Type B pancreatic cell (in vitro differentiated cells): Measurements from ENCODE around the gene POU5F1. TPM values are rescaled to one million over a fixed set of nuclear protein-coding genes. Genes with fewer than 3 reads are reported as not detected.

Experiments
- DNase-seq: peaks from one replicate; pipeline ENCODE4 v3.0.0; 2021; ENCODE audit warnings: mixed read lengths; ENCODE audit not compliant: unreplicated experiment; ENCODE audit errors: extremely low spot score
- H3K27ac Mint-ChIP-seq: 2 replicates; pipeline ENCODE4 v1.8.0; 2021; ENCODE audit warnings: mild to moderate bottlenecking, mixed read lengths
- H3K27me3 Mint-ChIP-seq: 2 replicates; pipeline ENCODE4 v1.8.0; 2021; ENCODE audit warnings: mixed read lengths
- H3K36me3 Mint-ChIP-seq: 2 replicates; pipeline ENCODE4 v1.8.0; 2021; ENCODE audit warnings: mixed read lengths
- H3K4me1 Mint-ChIP-seq: one replicate; pipeline ENCODE4 v1.8.0; 2021; ENCODE audit warnings: mixed read lengths; ENCODE audit not compliant: unreplicated experiment
- H3K4me3 Mint-ChIP-seq: 2 replicates; pipeline ENCODE4 v1.8.0; 2021; ENCODE audit warnings: mild to moderate bottlenecking, mixed read lengths
- H3K9me3 Mint-ChIP-seq: 2 replicates; pipeline ENCODE4 v1.8.0; 2021; ENCODE audit warnings: mixed read lengths
- total RNA-seq: library from RNA; stranded (reverse); gene quantifications from 2 replicates; pipeline ENCODE4 v1.2.1, GENCODE V29; 2021; ENCODE audit warnings: low replicate concordance
- TF ChIP-seq, protein P1 (sequence below): fragments of 200-600 bp; sonication (generic); conservative IDR thresholded peaks from 2 replicates; pipeline ENCODE4 v1.5.0; 2021; ENCODE audit warnings: antibody characterized with exemption, mild to moderate bottlenecking

POU5F1 gene
- total RNA-seq, 1 donor from 2014 or later = not detected

- H3K36me3 Mint-ChIP-seq = no peaks in the 10 kb centered on the region
- peaks cover 54% of the 10 kb centered on the region for H3K27me3 Mint-ChIP-seq
- H3K4me1 Mint-ChIP-seq = no peaks in the 10 kb centered on the region
- H3K4me3 Mint-ChIP-seq = no peak overlapping the region
- no peak overlapping the region for H3K27ac Mint-ChIP-seq
- TF ChIP-seq, protein P1, sequence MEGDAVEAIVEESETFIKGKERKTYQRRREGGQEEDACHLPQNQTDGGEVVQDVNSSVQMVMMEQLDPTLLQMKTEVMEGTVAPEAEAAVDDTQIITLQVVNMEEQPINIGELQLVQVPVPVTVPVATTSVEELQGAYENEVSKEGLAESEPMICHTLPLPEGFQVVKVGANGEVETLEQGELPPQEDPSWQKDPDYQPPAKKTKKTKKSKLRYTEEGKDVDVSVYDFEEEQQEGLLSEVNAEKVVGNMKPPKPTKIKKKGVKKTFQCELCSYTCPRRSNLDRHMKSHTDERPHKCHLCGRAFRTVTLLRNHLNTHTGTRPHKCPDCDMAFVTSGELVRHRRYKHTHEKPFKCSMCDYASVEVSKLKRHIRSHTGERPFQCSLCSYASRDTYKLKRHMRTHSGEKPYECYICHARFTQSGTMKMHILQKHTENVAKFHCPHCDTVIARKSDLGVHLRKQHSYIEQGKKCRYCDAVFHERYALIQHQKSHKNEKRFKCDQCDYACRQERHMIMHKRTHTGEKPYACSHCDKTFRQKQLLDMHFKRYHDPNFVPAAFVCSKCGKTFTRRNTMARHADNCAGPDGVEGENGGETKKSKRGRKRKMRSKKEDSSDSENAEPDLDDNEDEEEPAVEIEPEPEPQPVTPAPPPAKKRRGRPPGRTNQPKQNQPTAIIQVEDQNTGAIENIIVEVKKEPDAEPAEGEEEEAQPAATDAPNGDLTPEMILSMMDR = no peak
- no peaks in the 10 kb centered on the region for H3K9me3 Mint-ChIP-seq
- DNase-seq = no peak
Observed at GRCh38 chr6:31116661-31117385, 53.7 kb downstream of the POU5F1 start.

- Mint-ChIP-seq H3K4me1 (no peaks in the 10 kb centered on the region), H3K27me3 (peaks cover 52% of the 10 kb centered on the region), H3K36me3 (no peaks in the 10 kb centered on the region), H3K27ac (no peak overlapping the region), H3K4me3 (no peak overlapping the region), H3K9me3 (no peaks in the 10 kb centered on the region)
- TF ChIP-seq, protein P1 = no peak
- no peak for DNase-seq
Observed at GRCh38 chr6:31115941-31116560, 54.4 kb downstream of the POU5F1 start.

DNA sequence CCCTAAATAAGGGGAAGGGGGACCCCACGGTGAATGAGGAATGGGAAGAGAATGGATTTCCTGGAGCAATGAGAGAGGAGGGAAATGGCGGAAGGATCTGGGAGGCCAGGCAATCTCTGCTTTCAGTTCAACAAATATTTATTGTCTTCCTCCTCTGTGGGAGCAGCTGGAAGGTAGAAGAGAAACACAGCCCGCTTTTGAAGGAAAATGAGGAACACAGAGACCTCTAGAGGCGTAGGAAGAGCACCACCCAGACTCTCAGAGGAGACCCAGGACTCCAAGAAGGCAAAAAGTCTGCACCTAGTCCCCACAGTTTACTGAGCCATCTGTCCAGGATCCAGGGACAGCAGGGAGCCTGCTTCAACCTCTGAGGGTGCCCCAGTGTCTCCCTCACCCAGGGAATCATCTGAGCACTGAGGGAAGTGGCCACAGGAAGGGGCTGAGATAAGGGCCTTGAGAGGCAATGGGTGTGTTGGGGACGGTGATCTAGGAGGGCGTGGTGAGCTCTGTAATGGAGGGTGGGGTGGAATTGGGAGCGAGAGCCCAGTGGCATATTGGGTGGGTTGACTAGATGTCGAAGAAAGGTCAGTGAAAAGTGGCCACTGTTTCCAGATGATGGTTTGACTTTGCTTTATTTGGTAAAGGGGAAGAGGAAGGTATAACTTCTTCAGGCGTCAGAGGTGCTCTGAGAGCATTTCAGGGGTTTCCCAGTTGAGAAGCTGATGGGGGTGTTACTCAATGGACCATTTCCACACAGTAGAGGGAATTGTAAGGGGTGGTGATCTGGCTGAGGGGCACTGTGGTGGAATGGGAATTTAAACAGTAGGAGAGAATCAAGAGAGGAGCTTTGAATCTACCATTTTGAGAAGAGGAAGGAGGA is 55.3 kb downstream of the POU5F1 start:
- no peaks in the 10 kb centered on the region for H3K4me1 Mint-ChIP-seq
- H3K27ac Mint-ChIP-seq = no peak overlapping the region
- no peaks in the 10 kb centered on the region for H3K36me3 Mint-ChIP-seq
- no peak for DNase-seq
- H3K9me3 Mint-ChIP-seq = no peaks in the 10 kb centered on the region
- peaks cover 60% of the 10 kb centered on the region for H3K27me3 Mint-ChIP-seq
- H3K4me3 Mint-ChIP-seq = no peak overlapping the region
- TF ChIP-seq, protein P1 = no peak

- Mint-ChIP-seq H3K9me3 (no peaks in the 10 kb centered on the region), H3K4me3 (no peak within 1 kb of the TSS), H3K27ac (no peak within 1 kb of the TSS), H3K4me1 (no peaks in the 10 kb centered on the region), H3K36me3 (no peaks in the 10 kb centered on the region), H3K27me3 (peaks cover 67% of the 10 kb centered on the region)
- no peak for DNase-seq
- TF ChIP-seq, protein P1 = no peak
Observed at GRCh38 chr6:31114541-31114878, 56.0 kb downstream of the POU5F1 start, which contains the start of gene PSORS1C1. Gene PSORS1C1 (plus strand): TSS chr6:31114800. CDS start chr6:31129633, 14,833 bp downstream.

Other genes starting within 250 kb of the POU5F1 start
- gene SFTA2, start 238.5 kb downstream of the POU5F1 start, total RNA-seq = 2.7 and 3.6 TPM in 2 replicates
- gene MUCL3, start 229.7 kb downstream of the POU5F1 start, total RNA-seq = 0.31 and 3.5 TPM in 2 replicates
- 0.43 and 0.65 TPM in 2 replicates for gene MUC21, start 187.0 kb downstream of the POU5F1 start, total RNA-seq
- 1.6 and 4.9 TPM in 2 replicates for gene MUC22, start 160.2 kb downstream of the POU5F1 start, total RNA-seq
- gene C6orf15, start 58.1 kb downstream of the POU5F1 start, total RNA-seq = not detected in 2 replicates
- gene PSORS1C1, start 55.9 kb downstream of the POU5F1 start, total RNA-seq = not detected in 2 replicates
- not detected in 2 replicates for gene CDSN, start 50.2 kb downstream of the POU5F1 start, total RNA-seq
- not detected in 2 replicates for gene PSORS1C2, start 31.6 kb downstream of the POU5F1 start, total RNA-seq
- gene CCHCR1, start 12.9 kb downstream of the POU5F1 start, total RNA-seq = 21.9 and 36.8 TPM in 2 replicates
- 8.9 and 18.9 TPM in 2 replicates for gene TCF19, start 12.1 kb downstream of the POU5F1 start, total RNA-seq
- 188 and 347 TPM in 2 replicates for gene HLA-C, start 101.4 kb upstream of the POU5F1 start, total RNA-seq
- 53.9 and 116 TPM in 2 replicates for gene HLA-B, start 186.5 kb upstream of the POU5F1 start, total RNA-seq
- 9.0 and 10.7 TPM in 2 replicates for gene MICA, start 232.9 kb upstream of the POU5F1 start, total RNA-seq